ENCODE results near the gene TCF4.

Gene TCF4

DNA sequence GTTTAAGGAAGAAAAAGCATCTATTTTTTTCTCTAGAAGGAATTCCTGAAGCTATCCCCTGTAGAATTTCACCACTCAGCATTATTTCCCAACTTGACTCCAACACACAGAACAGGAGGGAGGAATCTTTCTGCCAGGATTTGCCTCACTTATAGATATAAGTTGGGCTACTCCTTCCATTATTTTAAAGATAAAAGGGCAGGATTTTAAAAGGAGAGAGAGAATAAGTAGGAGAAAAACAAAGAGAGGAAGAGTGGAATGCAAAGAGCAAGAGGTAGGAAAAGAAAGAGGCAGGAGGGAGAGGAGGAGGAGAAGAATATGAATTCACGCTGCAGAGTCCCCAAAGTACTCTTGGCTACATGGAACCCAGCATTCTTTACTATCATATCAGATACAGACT lies 182.5 kb downstream of the TCF4 start:
- Mint-ChIP-seq H3K36me3 (ENCODE audit: low read depth) (peaks cover 16% of the 10 kb centered on the region), H3K4me3 (peak overlapping the region; percentile 56), H3K4me1 (peaks cover 78% of the 10 kb centered on the region), H3K9me3 (no peaks in the 10 kb centered on the region), H3K27ac (peak overlapping the region; percentile 12), H3K27me3 (ENCODE audit: low read depth, poor library complexity) (no peaks in the 10 kb centered on the region)
- DNase-seq: no peak
- TF ChIP-seq, protein P1, sequence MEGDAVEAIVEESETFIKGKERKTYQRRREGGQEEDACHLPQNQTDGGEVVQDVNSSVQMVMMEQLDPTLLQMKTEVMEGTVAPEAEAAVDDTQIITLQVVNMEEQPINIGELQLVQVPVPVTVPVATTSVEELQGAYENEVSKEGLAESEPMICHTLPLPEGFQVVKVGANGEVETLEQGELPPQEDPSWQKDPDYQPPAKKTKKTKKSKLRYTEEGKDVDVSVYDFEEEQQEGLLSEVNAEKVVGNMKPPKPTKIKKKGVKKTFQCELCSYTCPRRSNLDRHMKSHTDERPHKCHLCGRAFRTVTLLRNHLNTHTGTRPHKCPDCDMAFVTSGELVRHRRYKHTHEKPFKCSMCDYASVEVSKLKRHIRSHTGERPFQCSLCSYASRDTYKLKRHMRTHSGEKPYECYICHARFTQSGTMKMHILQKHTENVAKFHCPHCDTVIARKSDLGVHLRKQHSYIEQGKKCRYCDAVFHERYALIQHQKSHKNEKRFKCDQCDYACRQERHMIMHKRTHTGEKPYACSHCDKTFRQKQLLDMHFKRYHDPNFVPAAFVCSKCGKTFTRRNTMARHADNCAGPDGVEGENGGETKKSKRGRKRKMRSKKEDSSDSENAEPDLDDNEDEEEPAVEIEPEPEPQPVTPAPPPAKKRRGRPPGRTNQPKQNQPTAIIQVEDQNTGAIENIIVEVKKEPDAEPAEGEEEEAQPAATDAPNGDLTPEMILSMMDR (IDR thresholded peaks at IDR 0.05): no peak

DNA sequence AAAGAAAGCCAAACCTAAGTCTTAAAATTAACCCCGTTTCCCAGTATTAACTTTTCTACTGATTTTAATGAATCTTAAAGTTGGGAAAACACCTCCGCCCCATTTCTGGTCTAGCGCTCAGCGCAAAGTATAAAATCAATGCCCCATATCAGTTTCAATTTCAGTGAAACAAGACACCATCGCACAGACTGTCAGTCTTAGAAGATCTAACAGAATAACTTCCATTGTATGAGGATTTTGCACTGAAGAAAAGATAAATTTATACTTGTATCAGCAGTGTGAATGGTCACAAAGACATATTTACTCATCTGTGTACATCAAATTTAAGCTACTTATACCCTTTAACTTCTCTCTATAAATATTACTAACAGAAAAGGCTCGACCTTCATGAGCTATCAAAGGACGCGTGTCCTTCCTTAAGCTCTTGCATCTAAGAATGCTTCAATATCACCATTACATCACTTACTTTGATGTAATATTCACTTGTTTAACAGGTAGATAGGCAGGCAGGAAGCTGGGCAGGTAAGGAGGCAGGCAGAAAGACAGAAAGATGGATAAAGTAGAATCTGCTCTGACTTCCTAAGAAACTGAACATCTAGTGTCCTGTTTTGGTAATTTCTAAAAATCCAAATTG lies 183.0 kb downstream of the TCF4 start:
- peaks cover 79% of the 10 kb centered on the region for H3K4me1 Mint-ChIP-seq
- no peak for DNase-seq
- TF ChIP-seq, protein P1 (IDR thresholded peaks at IDR 0.05): no peak
- no peaks in the 10 kb centered on the region for H3K27me3 Mint-ChIP-seq (ENCODE audit: low read depth, poor library complexity)
- no peak overlapping the region for H3K4me3 Mint-ChIP-seq
- H3K36me3 Mint-ChIP-seq (ENCODE audit: low read depth): peaks cover 16% of the 10 kb centered on the region
- H3K27ac Mint-ChIP-seq: peak overlapping the region; percentile 12
- H3K9me3 Mint-ChIP-seq: no peaks in the 10 kb centered on the region

DNA sequence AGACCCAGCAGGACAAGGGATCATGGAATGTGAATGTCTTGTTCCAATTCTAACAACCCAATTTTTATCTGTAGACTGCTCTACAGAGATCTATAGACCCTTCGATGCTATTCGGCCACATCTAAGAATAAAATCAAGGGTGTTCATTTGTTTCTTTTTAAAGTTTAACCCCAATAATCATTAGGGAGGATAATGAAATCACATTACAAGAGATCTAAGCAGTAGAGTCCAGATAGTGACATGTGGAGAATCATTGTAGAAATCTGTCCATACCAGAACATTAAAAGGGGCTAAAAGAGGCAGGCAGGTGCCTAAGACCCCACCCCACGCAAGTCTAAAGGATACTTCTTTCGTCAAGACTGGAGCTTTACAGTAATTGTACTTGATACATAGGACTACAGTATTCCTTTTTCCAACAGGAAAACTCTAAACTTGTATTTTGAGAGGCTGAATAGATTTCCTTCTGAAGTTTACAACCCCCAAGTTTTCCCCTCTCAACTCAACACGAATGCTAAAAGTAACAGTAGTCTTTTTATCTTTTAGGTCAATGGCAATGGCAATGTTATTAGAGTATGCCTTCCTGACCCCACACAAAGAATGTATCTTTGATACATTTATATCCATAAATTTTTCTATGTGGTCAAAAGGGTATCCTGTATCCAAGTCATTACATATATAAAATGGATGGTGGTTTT lies 183.7 kb downstream of the TCF4 start:
- Mint-ChIP-seq H3K27ac (no peak overlapping the region), H3K9me3 (no peaks in the 10 kb centered on the region), H3K4me3 (no peak overlapping the region), H3K36me3 (ENCODE audit: low read depth) (peaks cover 16% of the 10 kb centered on the region), H3K4me1 (peaks cover 84% of the 10 kb centered on the region), H3K27me3 (ENCODE audit: low read depth, poor library complexity) (no peaks in the 10 kb centered on the region)
- TF ChIP-seq, protein P1 (IDR thresholded peaks at IDR 0.05): no peak
- no peak for DNase-seq

- H3K27ac Mint-ChIP-seq: peak overlapping the region; percentile 94
- DNase-seq: no peak
- peak overlapping the region; percentile 30 for H3K4me3 Mint-ChIP-seq
- TF ChIP-seq, protein P1 (IDR thresholded peaks at IDR 0.05): no peak
- H3K9me3 Mint-ChIP-seq: no peaks in the 10 kb centered on the region
- peaks cover 82% of the 10 kb centered on the region for H3K4me1 Mint-ChIP-seq
- H3K27me3 Mint-ChIP-seq (ENCODE audit: low read depth, poor library complexity): no peaks in the 10 kb centered on the region
- H3K36me3 Mint-ChIP-seq (ENCODE audit: low read depth): peaks cover 16% of the 10 kb centered on the region
Measured at GRCh38 chr18:55403421-55403949, 184.5 kb downstream of the TCF4 start.

GRCh38 chr18:55402731-55403405 lies 185.1 kb downstream of the TCF4 start:
- Mint-ChIP-seq H3K27ac (peak overlapping the region; percentile 94), H3K27me3 (ENCODE audit: low read depth, poor library complexity) (no peaks in the 10 kb centered on the region), H3K9me3 (no peaks in the 10 kb centered on the region), H3K36me3 (ENCODE audit: low read depth) (peaks cover 15% of the 10 kb centered on the region), H3K4me3 (peak overlapping the region; percentile 30), H3K4me1 (peaks cover 78% of the 10 kb centered on the region)
- TF ChIP-seq, protein P1 (IDR thresholded peaks at IDR 0.05): no peak
- no peak for DNase-seq
